LNCaP clone FGC (cell line): ENCODE measurements around the gene EZR.

ENCODE experiments used
- DNase-seq: peaks from one replicate; pipeline ENCODE4 v3.0.0-alpha.2; 2011; ENCODE audit warnings: low read depth
- H3K4me3 ChIP-seq: 2 replicates; pipeline ENCODE4 v1.5.1; 2011; ENCODE audit warnings: mild to moderate bottlenecking, low read depth, low read length, control low read depth
- CTCF ChIP-seq: IDR thresholded peaks from 2 replicates; pipeline ENCODE4 v1.5.1; 2012; ENCODE audit warnings: mild to moderate bottlenecking; ENCODE audit not compliant: control insufficient read depth, insufficient read depth; ENCODE audit errors: extremely low read depth

The EZR gene

GRCh38 chr6:158785036-158785435 lies 34.1 kb downstream of the EZR start:
- no peak for TF ChIP-seq CTCF
- DNase-seq = no peak
- no peak overlapping the region for H3K4me3 ChIP-seq

- no peak overlapping the region for H3K4me3 ChIP-seq
- no peak for DNase-seq
- no peak for TF ChIP-seq CTCF
These were observed 34.7 kb downstream of the EZR start for GRCh38 chr6:158784505-158784904.

- no peak overlapping the region for H3K4me3 ChIP-seq
- TF ChIP-seq CTCF = no peak
- no peak for DNase-seq
These were observed 35.3 kb downstream of the EZR start for GRCh38 chr6:158783851-158784250.

- DNase-seq = no peak
- no peak for TF ChIP-seq CTCF
These were observed 36.1 kb downstream of the EZR start for GRCh38 chr6:158783167-158783450.

GRCh38 chr6:158782432-158783166 lies 36.6 kb downstream of the EZR start:
- no peak for DNase-seq
- no peak overlapping the region for H3K4me3 ChIP-seq
- TF ChIP-seq CTCF = no peak

More at GRCh38 chr6:158783167-158783450, 36.1 kb downstream of the EZR start:
- no peak overlapping the region for H3K4me3 ChIP-seq

GRCh38 chr6:158781692-158782373 lies 37.3 kb downstream of the EZR start:
- TF ChIP-seq CTCF = no peak
- H3K4me3 ChIP-seq = no peak overlapping the region
- no peak for DNase-seq
